Measurements from ENCODE around the gene U2AF2. TPM values are rescaled to one million over a fixed set of nuclear protein-coding genes. Genes with fewer than 3 reads are reported as not detected.

Gene U2AF2
- total RNA-seq, 1 donor from 2014 or later, result 70.1 TPM

- FAIRE-seq (no peak), DNase-seq (ENCODE audit: low spot score in 2 of 2) (no peak)
These were observed 18.6 kb downstream of the U2AF2 start for GRCh38 chr19:55673465-55673864.

DNA sequence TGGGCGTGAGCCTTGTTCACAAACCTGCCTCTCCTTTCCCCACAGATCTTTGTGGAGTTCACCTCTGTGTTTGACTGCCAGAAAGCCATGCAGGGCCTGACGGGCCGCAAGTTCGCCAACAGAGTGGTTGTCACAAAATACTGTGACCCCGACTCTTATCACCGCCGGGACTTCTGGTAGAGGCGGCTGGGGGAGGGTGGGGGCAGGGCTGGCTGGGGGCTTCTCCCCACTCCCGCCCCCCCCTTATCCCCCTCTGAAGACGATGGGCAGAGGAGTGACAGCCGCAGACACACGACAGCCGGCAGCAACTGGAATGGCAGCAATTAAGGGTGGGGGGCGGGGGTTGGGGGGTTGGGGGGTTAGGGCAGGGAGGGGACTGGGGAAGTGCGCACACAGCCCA, 19.1 kb downstream of the U2AF2 start:
- FAIRE-seq, result no peak
- DNase-seq (ENCODE audit: low spot score in 2 of 2), result no peak

GRCh38 chr19:55674459-55674840, 19.6 kb downstream of the U2AF2 start:
- FAIRE-seq (no peak), DNase-seq (ENCODE audit: low spot score in 2 of 2) (no peak)

GRCh38 chr19:55674841-55675660, 20.2 kb downstream of the U2AF2 start, which contains the start of gene EPN1:
EPN1 (plus strand) TSS chr19:55675226; CDS start chr19:55678628, 3,402 bp downstream.
- FAIRE-seq (no peak), DNase-seq (ENCODE audit: low spot score in 2 of 2) (peak; percentile 100)

- DNase-seq (ENCODE audit: low spot score in 2 of 2), result no peak
- FAIRE-seq, result no peak
These were observed 21.0 kb downstream of the U2AF2 start for GRCh38 chr19:55675661-55676354.

DNA sequence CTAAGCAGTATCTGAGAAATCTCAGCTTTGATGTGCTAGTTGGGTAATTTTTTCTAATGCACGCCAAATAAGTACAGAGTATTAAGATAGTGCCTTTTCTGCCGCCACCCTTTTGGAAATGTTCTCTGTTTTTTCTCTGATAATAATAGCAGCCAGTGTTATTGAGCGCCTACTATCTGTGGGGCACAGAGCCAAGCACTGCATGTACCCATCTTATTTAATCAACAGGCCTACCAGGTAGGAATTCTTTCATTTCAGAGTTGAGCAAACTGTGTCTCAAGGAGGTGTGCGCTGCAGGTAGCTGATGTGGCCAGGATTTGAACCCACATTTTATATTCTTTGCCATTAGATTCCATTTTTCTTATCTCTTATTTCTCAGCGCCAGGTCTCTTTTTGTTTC, 21.5 kb downstream of the U2AF2 start:
- DNase-seq (ENCODE audit: low spot score in 2 of 2), result no peak
- no peak for FAIRE-seq

DNA sequence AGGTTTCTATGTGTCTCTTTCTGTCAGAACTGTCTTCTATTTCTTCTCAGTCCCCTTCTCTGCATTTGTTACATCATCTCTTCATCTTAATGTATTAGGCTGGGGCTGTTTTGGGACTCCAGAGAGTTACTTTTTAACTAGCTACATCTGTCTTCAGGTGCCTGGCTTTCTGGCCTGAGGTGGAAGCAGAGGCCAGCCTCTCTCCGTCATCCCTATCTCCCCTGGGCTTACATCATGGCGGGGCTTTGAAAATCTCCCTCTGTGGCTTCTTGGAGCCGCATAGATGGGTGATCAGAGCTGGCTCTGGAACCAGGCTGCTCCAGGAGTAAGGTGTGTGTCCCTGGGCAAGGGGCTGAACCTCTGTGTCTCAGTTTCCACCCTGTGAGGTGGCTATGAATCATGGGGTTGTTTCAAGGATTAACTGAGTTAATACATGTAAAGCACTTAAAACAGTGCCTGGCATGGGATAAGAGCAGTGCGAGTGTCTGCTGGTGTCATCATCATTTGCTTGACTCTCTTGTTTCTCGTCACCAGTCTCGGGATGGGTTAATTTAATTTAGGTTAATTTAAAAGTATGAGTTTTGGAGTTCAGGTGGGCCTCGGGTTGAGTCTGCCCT, 22.2 kb downstream of the U2AF2 start:
- no peak for DNase-seq (ENCODE audit: low spot score in 2 of 2)
- FAIRE-seq, result no peak

GRCh38 chr19:55677572-55678028, 22.8 kb downstream of the U2AF2 start:
- DNase-seq (ENCODE audit: low spot score in 2 of 2) (no peak), FAIRE-seq (no peak)

DNA sequence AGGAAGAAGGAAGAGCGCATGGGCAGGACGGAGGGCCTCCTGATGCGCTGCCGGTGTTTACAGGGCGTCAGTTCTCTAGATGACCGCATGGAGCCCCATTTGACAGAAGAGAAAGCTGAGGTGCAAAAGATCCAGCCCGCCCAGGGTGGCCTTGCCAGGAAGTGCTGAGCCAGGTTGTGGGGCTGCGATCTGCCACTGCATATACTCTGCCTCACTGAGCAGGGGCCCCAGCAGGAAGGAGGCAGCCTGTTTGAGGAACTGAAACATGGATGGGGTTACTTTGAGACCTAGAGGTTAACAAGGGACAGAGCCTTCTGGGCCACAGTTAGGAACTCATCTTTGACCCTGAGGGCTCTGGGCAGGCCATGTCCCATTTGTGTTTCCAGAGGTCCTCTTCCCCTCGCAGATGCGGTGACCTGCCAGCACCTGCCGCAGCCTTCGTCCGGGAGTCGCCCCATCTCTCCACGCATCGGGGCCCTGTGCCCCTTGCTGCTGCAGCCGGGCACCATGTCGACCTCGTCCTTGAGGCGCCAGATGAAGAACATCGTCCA, 23.4 kb downstream of the U2AF2 start:
- DNase-seq (ENCODE audit: low spot score in 2 of 2) (no peak), FAIRE-seq (no peak)

- DNase-seq (ENCODE audit: low spot score in 2 of 2), result no peak
- FAIRE-seq, result no peak
These were observed 24.8 kb downstream of the U2AF2 start for GRCh38 chr19:55679343-55680257.

DNA sequence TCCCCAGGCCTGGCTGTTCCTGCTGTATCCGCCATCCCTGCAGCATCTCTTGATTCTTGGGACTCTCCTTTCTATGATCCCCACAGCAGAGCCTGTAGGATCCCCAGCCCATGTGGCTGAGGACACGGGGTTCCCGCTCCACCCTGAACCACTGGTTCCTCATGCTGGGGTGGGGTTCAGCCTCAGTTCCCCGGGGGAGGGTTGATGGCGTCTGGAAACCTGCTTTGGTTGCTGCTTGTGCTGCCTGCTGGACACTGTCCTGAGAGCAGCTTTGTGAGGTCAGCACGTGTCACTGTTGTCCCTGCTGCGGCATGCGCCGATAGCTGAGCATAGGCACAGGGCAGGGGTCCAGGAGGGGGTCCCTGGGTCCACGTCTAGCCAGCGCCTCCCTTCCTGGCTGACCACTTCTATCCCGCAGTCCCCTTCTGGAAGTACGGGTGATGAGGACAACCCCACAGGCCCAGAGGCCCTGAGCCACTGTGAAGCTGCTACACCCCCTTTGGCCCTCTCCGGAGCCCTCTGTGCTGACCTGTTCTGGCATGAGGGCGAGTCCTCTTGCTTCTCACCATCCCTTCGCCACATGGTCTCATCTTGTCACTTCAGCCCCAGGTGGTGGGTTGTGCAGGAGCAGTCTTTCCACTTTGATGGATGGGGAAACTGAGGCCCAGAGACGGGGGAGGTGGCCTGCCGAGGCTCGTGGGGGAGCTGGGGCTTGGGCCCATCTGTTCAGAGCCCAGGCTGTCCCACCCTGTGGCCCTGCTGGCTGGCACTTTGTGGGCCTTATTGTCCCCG, 25.7 kb downstream of the U2AF2 start:
- no peak for FAIRE-seq
- DNase-seq (ENCODE audit: low spot score in 2 of 2), result no peak

DNA sequence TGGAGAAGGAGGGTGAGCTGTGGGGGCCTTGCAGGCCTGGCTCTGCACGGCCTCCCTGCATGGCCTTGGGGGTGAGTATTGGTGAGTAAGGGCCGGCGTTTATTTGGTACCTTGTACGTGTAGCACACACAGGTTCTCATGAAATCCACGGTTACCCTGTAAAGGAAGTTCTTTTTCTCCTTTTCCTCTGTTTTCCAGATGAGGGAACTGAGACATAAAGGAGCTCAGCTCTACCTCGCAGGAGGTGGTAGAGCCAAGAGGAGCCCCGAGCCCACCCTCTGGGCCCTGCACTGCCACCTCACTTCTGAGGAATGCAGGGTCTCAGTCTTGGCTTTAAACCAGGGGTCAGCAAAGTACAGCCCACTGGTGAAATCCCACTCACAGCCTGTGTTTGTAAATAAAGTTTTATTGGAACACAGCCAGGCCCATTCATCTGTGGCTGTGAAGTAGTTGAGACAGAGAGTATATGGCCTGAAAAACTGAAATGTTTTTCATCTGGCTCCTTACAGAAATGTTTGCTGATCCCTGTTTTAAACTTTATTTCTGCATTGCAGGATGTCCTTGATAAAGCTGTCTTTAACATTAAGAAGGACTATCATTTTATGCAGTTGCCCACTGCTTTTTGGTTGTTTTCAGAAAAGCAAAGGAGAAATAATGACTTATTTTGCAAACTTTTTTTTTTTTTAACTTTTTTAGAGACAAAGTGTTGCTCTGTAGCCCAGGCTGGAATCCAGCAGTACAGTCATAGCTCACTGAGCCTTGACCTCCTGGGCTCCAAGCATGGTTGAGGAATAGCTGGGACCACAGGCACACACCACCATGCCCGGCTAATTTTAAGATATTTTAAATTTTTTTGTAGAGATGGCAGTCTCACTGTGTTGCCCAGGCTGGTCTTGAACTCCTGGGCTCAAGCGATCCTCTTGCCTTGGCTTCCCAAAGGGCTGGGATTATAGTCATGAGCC, 26.6 kb downstream of the U2AF2 start:
- DNase-seq (ENCODE audit: low spot score in 2 of 2), result no peak
- no peak for FAIRE-seq

- DNase-seq (ENCODE audit: low spot score in 2 of 2), result no peak
- FAIRE-seq, result no peak
These were observed 28.8 kb downstream of the U2AF2 start for GRCh38 chr19:55683449-55684261.

DNA sequence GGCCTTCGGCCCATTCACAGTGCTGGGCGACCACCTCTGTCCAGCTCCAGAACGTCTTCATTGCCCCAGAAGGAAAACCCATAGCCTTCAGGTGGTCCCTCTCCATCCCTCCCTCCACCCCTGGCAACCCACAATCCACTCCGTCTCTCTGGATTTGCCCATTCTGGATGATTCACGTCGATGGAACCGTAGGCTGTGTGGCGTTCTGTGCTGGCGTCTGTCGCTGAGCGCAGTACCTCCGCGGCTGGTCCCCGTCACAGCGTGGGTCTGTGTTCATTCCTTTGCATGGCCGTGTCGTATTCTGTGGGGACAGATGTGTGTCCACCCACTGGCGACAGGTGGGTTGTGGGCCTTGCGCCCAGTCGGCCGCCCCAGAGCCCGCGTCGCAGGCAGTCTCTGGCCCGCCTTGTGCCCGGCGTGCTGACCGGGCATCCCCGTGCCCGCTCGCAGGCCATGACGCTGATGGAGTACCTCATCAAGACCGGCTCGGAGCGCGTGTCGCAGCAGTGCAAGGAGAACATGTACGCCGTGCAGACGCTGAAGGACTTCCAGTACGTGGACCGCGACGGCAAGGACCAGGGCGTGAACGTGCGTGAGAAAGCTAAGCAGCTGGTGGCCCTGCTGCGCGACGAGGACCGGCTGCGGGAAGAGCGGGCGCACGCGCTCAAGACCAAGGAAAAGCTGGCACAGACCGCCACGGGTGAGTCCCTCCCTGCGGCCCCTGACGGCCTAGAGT, 30.3 kb downstream of the U2AF2 start:
- DNase-seq (ENCODE audit: low spot score in 2 of 2), result no peak
- no peak for FAIRE-seq

DNA sequence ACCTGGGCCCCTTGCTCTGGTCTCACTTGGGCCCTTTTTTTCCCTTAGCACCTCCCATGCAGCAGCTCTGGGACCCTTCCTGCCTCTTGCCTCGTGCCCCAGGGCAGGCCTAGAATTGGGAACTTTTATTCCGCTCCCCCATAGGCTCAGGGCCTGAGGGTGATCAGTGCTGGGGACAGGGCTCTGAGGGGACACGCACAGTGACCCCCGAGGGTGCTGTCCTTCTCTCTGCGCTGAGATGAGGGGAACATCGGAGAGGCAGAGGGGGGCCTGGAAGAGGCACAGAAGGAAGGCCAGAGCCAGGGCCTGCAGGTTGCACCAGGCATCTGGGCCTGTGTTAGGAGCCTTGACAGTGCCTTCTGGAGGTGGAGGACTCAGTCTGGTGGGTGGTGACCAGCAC, 30.9 kb downstream of the U2AF2 start:
- no peak for DNase-seq (ENCODE audit: low spot score in 2 of 2)
- FAIRE-seq, result no peak

GRCh38 chr19:55686311-55687050, 31.6 kb downstream of the U2AF2 start:
- DNase-seq (ENCODE audit: low spot score in 2 of 2), result no peak
- FAIRE-seq, result no peak

Data from frontal cortex (tissue), 4 donors.